ENCODE results near the gene MAPK14.

MAPK14 gene

DNA sequence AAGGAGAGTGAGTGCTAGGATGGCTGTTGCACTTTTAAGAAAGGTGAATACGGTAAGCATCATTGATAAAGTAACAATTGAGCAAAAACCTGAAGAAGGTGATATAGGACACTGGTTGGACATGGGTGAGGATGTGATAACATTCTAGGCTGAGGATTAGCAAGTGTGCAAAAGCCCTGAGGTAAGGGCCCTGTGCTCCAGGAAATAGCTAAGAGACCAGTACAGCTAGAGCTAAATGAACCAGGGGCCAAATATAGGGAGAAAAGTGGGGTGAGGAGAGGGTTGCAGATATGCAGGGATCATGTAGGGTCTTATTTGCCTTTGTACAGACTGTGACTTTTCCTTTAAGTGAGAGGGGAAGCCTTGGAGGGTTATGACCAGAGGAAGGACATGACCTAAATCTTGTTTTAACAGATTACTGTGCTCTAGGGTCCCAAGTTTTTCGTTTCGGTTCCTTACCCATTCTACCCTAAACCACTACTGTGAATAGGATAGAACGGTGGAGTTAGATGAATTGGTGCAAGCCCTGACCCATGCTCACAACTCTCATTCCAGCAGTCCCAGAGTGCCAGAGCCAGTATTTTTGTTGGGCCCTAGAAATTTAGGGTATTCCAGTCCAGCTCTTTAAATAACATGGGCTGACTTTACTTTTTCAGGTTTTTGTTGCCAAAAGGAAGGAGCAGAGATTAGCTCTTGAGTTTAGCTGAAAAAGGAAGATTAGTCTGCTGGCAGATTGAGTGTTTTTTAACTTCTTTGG, 10.7 kb downstream of the MAPK14 start:
- DNase-seq: no peak

DNA sequence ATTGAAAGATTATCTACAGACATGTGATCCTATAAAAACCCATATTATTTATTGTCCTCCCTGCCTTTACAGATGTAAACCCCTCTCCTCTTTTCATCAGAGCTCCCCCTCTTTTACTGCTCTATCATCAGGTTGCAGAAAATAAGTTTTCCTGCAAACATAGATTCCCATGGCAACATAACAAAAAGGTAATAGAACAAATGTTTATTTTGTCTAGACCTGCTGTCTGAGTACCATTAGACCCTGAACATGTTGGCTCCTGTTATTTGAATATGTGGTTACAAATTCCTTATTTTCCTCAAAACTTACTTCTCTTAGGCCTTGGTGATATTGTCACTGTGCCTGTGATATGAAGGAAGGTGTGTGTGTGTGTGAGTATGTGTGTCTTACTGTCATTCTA, 11.5 kb downstream of the MAPK14 start:
- DNase-seq: no peak

DNA sequence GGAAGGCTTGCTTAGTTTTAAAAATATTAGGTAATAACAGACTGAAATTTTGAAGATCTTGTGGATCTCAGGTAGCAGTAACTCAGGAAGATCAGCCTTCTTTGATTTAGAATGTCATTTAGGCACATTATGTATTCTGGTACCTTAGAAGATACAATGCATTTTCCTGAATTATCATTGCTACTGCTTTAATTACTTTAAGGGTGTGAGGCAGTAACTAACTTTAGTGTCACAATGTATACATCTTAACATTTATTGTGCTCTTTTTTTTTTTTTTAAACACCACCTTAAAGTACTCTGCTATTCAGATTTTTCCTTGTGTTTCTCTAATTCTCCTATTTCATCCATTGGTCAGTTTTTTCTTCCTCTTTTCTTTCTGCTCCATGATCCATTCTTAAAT, 13.3 kb downstream of the MAPK14 start:
- no peak for DNase-seq

DNA sequence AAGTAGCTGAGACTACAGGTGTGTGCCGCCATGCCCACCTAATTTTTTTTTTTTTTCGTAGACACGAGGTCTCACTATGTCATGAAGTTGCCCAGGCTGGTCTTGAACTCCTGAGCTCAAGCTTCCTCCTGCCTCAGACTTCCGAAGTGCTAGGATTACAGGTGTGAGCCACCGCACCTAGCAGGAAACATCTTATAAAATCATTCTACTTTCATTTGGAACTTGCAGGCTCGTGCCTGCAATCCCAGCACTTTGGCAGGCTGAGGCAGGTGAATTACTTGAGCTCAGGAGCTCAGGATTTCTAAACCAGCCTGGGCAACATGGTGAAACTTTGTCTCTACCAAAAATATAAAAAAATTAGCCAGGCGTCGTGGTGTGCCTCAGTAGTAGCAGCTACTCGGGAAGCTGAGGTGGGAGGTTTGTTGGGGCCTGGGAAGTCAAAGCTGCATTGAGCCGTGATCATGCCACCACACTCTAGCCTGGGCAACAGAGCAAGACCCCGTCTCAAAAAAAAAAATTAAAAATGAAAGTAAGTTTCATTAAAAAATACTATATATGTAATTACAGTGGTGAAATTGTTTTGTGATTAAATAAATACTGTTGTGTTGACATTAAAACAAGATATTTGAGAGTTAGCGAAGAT, 15.1 kb downstream of the MAPK14 start:
- no peak for DNase-seq

DNA sequence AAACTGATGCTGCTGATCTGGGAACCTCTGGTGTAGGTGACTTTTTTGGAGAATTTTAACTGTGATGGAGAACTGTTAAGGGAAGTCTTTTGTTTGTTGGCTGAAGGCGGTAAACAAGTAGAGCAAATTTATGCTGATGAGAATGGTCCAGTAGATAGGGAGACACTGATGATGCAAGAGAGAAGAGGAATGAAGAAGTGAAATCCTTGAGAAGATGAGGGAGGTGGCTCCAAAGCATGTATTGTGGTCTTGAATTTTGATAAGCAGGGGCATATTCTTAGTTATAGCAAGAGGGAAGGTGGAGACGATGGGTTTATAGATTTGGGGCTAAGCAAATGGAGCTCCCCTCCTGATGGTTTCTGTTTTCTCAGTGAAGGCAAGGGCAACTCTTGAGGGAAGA, 22.0 kb downstream of the MAPK14 start:
- no peak for DNase-seq

DNA sequence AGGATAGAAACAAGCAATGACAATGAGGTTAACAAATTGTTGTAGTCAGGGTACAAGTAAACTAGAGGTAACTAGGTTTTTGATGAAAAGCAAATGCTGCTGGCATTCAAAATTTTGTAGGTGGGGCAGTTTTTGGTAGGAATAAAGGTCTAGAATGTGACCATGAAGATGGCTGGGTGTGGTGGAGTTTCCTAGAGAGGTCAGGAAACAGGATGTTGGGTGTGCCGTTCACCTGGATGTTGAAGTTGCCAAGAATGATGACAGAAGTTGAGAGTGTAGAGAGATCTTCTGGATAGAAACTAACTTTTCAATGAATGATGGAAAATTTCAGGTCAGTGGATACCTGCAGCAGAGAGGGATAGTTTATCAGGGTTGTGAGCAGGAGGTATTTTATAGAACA, 22.7 kb downstream of the MAPK14 start:
- no peak for DNase-seq

DNA sequence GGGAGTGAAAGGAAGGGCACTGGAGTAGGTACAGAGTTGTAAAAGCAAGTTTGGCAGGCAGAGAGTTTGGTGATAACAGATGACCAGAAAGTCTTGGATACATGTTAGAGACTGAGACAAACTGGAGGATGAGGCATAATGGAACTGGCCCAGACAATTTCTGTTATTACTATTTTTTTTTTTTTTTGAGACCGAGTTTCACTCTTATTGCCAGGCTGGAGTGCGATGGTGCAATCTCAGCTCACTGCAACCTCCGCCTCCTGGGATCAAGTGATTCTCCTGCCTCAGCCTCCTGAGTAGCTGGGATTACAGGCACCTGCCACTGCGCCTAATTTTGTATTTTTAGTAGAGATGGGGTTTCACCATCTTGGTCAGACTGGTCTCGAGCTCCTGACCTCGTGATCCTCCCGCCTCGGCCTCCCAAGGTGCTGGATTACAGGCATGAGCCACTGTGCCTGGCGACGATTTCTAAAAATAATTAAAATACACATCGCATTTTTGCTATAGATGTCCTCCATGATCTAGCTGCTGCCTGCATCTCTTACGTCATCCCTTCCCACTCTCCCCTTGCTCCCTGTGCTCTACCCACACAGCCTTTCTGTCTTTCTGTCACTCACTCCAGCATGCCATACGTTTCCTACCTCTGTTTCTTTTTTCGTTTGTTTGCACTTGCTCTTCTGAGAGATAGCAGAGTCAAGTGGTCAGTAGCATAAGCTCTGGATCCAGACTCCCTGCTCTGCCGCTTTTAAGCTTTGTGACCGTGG, 23.5 kb downstream of the MAPK14 start:
- no peak for DNase-seq

DNA sequence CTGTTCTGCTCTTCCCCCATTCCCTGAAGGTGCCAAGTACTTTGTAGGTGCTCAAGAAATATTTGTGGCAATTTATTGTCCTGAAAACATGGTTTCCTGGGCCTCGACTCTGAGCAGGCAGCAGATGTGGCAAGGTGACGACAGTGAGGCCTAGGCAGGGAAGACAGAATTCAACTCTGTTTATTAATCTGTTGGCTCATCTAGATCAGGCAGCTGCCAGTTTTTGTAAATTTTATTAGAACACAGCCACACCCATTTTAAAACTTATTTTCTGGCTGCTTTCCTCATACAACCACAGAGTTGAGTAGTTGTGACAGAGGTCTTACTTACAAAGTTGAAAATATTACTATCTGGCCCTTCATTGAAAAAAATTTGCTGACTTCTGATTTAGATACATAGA, 24.5 kb downstream of the MAPK14 start:
- DNase-seq: no peak

DNA sequence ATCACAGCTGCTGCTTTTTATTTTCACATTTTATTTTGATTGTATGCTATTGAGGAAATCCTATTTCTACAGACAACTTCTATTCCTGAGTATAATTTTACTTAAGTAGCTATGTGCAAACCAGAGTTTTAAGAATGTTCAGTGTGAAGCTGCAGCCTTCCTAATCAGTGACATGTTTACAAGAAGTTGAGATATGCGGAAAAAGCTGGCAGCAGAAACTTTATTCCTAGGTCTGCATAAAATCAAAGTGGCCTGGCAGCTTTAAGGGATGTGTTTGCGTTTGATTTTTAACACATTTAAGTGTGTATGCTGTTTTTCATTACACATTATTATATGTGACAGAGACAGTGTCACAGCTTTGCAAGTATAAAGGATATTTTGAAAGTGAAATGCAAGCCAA, 26.3 kb downstream of the MAPK14 start:
- no peak for DNase-seq

DNA sequence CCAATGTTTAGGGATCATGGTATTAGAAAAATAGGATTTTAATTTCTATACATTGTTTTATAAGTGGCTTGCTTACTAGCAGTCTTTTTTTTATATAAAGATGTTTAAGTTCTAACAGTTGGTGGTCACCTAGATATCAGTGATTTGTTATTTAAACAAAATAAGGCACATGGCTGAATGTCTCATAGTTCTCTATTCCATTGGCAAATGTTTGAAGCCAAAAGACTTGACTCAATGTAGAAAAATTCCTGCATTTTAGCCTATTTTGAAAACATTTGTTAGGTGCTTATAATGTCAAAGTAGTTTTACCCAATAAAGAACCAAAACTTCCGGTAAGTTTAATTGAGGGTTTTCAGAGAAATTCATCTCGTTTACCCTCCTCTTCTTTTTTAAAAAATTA, 26.8 kb downstream of the MAPK14 start:
- DNase-seq: no peak

DNA sequence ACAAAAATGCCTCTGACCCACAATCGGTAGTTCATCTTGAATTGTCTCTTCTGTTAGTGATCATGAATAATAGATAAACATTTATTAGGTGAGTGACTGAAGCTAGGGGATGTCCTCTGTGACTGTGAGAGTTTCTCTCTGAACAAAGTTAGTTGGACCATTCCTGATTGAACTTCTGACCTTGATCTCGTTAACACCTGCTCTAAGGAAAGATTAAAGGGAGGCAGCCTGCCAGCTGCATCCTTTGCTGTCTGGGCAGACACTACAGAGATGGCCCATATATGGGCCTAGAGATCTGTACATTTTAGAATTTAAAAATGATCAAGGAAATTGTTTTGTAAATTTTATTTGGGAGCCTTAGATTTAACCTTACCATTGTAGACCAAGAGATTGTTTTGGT, 27.3 kb downstream of the MAPK14 start:
- DNase-seq: no peak

DNA sequence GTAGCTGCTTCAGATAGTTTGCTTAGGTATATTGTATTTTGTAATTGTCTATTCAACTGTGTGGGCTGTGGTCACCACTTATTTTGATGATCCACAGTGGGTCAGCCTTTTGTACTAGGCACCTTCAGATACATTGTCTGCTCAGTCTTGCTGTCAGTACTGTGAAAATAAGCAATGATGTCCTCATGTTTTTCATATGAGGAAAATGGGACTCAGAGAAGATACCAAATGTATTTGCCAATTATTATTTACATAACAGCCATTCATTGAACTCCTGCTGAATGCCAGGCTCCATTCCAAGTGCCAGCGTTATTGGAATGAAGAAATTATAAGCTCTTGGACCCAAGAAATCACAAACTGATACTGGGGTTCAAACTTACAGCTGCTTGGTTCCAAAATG, 28.6 kb downstream of the MAPK14 start:
- no peak for DNase-seq

DNA sequence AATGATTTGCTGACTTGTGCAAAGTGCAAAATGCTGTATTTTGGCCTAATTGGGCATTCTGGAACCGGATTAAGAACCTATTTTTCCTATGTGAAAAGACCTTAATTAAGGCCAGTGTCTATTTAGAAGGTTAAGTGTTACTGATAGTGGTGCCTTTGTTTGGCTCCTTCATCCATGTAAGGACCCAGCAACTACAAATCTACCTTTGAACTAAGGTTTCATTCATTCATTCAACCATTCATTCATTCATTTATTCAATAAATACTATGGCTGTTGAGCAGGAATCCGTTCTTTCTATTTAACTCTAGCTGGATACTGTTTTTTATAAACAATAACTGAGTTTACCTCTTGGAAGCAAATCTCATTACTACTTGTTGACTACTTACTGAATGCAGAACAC, 33.6 kb downstream of the MAPK14 start:
- DNase-seq: no peak

DNA sequence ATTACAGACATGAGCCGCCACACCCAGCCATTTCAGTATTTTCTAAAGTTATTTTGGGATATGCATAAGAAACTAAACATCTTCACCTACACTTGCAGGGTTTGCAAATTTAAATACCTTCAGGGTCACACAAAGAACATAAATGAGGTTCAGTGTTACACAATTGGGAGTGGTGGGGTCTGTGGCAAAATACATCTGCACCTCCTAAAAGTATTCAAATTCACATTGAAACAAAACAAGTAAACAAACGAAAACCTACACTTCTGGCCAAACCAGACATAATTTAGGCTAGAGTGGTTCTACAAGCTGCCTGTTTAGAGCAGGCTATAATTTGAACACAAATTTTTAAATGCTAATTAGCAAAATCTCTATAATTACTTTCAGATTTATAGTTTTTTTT, 34.6 kb downstream of the MAPK14 start:
- DNase-seq: no peak

DNA sequence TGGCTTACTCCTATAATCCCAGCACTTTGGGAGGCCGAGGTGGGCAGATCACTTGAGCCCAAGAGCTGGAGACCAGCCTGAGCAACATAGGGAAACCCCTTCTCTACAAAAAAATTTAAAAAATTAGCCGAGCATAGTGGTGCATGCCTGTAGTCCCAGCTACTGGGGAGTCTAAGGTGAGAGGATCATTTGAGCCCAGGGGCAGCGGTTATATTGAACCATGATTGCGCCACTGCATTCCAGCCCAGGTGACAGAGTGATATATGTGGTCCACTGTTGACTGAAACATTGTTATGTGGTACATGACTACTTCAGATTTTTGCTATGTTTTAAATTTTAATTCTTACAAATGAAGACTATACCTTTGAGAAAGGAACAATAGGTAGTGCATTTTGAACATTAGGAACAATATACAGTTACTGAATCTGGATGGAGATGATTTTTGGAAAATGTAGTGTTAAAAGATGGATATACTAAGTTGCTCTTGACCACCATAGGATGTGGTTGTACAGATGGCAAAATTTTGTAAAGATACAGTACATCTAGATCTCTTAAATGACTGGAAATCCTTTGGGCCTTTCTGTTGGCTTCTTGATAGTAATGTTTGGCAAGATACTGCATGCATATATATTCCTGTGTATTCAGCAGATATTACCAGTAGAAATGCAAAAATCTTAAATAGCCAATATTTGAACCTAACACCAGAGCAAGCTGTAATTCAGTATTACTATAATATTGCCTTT, 35.9 kb downstream of the MAPK14 start:
- no peak for DNase-seq

DNA sequence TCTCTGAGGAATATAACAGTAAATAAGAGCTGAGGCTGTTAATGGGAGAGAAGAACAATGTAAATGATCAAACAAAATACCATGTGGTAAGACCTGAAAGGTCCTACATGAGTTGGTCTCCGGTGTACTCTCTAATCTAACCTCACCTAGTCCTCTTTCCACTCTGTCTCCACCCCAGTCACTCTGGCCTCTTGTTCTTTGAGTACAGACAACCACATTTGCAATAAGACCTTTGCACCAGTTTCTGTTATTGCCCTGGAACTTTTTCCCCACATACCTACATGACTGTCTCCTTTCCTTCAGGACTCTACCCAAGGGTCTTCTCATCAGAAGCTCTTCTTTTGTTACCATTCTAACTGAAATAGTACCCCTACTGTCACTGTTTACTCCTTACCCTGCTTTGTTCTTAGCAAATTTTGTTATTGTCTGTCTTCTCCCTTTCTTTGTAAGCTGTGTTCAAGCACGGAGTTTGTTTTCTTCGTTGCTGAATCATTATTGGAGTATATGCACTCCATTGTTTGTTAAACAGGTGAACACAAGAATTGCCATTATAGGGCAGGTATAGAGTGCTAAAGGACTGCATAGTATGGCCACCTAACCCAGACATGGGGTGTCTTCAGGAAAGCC, 37.3 kb downstream of the MAPK14 start:
- DNase-seq: no peak

DNA sequence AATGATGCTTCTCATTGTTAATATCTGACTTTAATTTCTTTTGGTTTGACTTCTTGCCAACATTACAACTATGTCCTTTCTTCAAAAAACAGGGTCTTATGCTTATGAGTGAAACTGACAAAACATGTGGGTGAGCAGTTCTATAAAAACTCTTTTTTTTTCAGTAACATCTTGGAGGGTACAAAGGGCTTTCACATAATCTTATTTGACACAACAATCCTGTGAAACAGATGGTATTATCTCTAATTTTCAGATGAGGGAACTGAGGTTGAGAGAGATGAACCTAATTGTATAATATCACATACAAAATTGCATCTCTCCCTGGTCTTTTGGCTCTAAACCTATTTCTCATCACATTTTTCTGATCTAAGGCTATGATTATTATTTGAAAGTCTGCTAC, 38.3 kb downstream of the MAPK14 start:
- no peak for DNase-seq

DNA sequence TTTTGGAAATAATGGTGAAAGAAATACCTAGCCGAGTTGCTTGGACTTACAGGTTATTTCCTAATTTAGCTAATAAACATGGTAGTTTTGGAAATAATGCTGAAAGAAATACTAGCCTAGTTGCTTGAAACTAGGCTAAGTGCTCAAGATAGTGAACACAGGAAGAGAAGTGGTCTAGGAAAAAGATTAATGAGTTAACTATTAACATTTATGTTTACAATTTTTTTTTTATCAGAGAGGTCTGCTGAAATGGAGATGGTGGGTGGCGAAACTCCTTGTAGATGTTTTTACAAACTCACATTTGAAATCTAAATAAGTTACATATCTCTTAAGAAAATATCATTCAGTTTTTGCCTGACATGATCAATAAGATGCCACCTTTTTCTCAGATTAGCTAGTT, 39.2 kb downstream of the MAPK14 start:
- no peak for DNase-seq

DNA sequence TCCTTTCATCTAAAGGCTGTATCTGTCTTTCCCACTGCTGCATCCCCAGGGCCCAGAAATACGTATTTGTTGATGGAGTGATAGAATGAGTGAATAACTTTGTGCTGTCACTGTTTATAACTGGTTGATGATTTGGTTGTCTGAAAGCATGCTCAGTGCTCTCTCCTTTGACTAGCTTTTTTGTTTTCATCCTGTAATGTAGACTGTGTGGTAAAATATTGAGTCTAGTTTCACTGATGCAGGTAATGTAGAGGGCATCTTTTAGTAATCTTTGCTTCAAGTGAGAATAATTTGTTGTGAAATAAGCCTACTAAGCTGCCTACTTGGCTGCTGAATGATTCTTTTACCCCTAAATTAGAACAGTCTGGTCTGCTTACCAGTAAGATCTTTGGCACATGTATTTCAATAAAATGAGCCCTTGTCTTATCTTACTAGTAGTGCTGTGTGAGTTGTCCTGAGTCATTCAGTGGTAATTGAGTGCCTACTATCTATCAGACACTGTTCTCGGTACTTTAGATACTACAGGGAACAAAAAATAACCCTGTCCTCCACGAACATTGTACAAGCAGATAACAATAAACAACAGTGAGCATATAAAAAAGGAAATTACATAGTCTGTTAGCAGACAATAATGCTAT, 39.9 kb downstream of the MAPK14 start:
- DNase-seq: no peak

DNA sequence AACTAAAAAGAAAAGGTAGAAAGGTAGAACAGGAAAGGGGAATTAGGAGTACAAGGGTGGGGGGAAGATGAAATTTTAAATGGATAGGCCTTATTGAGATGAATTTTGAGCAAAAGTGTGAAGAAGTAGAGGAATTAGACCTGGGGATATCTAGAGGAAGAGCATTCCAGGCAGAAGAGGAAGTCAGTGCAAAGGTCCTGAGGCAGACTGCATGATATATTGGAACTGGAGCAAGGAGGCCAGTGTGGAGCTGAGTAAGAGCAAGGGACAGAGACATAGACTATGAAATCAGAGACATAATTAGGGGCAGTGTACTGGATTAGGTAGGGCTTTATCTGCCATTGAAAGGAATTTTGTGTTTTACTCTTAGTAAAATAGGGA, 40.4 kb downstream of the MAPK14 start:
- DNase-seq: no peak

DNA sequence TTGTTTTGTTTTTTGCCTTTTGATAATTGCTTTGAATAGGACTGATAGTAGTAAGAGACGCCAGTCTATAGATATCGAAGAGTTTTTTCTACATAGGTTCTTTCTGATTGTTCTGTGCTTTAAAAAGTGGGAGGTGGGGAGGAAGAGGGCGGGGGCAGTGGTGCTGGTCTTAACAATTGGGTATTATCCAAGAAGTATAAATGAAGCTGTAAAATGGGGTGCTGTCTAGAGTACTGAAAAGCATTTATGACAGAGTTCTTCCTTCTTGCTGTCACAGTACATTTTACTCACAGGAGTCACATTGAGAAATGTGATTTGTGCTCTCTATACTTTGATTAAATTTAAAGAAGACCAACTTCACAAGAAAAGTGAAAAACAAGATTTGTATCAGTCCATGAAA, 41.0 kb downstream of the MAPK14 start:
- no peak for DNase-seq

DNA sequence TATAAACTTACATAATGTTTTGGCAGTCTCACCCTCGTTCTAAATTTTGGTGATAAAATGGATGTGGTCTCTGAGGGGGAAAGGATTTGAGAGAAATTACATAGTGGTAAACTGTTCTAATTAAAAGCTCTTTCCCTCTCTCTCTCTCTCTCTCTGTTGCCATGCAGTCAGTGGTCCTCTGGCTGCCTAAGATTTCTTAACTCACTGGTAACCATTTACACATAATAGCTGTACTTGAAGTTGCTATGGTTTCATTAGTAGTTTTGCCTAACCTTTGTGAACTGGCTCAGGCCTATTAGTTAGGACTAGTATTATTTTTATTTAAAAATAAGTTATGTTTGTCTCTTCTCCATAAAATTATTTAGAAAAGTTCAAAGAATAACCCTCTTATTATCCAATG, 42.0 kb downstream of the MAPK14 start:
- DNase-seq: no peak

DNA sequence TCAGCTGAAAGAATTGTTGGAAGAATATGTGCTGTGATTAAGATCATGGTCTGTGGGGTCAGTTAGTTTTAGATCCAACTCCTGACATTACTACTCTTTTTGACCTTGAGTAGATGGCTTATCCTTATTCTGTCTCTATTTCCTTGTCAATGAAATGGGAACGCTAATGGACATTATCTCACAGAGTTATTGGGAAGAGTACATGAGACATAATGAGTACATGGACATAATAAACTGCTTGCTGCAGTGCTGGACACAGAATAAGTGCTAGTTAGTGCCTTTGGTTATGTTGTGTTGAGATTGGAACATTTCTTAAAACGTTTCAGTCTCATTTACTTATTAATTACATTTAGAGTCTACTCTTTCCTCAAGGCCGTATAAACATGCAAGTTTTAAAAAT, 42.6 kb downstream of the MAPK14 start:
- no peak for DNase-seq
